ENCODE results near the gene CD81. TPM values are rescaled to one million over a fixed set of nuclear protein-coding genes. Genes with fewer than 3 reads are reported as not detected.

CD81 gene
- total RNA-seq, 4 donors from 2014 or later, result 54.5 to 87.0 (median 66.8) TPM

DNA sequence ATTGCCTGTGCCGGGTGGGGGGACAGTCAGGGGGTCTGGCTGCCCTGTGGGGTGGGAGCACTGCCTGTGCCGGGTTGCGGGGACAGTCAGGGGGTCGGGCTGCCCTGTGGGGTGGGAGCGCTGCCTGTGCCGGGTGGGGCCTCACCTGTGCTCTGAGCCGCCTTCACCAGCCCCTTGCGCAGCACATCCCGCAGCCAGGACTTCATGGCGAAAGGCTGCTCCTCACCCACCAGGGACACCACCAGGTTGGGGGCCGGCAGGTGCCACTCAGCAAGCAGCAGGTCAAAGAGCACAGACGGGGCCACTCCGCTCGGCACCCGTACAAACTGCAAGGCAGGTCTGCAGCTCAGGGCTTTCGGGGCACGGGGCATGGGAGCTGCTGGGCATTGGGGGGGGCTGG lies 44.9 kb downstream of the CD81 start:
- H3K4me1 ChIP-seq, result no peaks in the 10 kb centered on the region
- no peak overlapping the region for H3K4me3 ChIP-seq
- intact Hi-C loops (cut with DNase I; ENCODE audit: low total_unique reads), result no loop called here
- in situ Hi-C loops (cut with MboI; ENCODE audit: low sequenced_read_pairs in 4 of 4), result loop anchor here (10.0 to 25.0 kb wide), 6 partner anchors 107 to 473 kb away; no protein-coding TSS in a partner anchor
- no peak overlapping the region for H3K27ac ChIP-seq
- no peaks in the 10 kb centered on the region for H3K9me3 ChIP-seq
- no peak for DNase-seq
- H3K27me3 ChIP-seq, result no peaks in the 10 kb centered on the region
- ATAC-seq, result no peak
- H3K36me3 ChIP-seq, result no peaks in the 10 kb centered on the region
- no peak for TF ChIP-seq POLR2A (IDR thresholded peaks at IDR 0.05)
- no peak for TF ChIP-seq CTCF (IDR thresholded peaks at IDR 0.05 in 4 of 5, conservative IDR thresholded peaks at IDR 0.05 in 1 of 5)

DNA sequence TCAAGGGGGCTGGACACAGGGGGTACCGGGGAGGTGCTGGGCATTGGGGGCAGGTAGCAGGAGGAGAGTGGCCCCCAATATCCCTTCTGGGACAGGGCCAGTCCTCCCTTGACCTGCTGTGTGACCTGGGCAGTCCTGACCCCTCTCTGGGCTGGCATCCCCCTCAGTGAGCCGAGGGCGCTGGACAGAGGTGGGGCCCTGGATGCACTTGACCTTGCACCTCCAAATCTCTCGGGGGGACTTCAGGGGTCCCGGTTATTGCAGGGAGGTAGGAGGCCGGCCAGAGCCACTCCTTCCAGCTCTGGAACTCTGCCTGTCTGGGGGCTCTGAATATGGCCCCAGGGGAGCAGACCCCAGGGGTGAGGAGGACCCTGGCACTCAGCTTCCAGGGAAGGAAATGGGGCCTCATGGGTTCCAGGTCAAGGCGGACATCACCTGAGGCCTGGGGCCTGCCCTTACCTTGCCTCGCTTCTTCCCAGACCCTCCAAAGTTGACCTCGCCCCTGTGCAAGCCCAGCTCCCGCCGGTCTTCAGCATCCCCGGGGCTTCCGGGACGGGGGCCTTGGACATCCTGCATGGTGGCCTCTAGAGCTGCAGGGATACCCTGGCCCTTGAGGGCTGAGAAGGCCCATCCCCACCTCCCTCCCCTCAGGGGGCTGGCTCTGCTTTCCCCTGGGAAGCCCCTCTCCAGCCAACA lies 45.5 kb downstream of the CD81 start:
- in situ Hi-C loops (cut with MboI; ENCODE audit: low sequenced_read_pairs in 4 of 4), result loop anchor here (10.0 to 25.0 kb wide), 6 partner anchors 108 to 472 kb away; no protein-coding TSS in a partner anchor
- H3K36me3 ChIP-seq, result no peaks in the 10 kb centered on the region

DNA sequence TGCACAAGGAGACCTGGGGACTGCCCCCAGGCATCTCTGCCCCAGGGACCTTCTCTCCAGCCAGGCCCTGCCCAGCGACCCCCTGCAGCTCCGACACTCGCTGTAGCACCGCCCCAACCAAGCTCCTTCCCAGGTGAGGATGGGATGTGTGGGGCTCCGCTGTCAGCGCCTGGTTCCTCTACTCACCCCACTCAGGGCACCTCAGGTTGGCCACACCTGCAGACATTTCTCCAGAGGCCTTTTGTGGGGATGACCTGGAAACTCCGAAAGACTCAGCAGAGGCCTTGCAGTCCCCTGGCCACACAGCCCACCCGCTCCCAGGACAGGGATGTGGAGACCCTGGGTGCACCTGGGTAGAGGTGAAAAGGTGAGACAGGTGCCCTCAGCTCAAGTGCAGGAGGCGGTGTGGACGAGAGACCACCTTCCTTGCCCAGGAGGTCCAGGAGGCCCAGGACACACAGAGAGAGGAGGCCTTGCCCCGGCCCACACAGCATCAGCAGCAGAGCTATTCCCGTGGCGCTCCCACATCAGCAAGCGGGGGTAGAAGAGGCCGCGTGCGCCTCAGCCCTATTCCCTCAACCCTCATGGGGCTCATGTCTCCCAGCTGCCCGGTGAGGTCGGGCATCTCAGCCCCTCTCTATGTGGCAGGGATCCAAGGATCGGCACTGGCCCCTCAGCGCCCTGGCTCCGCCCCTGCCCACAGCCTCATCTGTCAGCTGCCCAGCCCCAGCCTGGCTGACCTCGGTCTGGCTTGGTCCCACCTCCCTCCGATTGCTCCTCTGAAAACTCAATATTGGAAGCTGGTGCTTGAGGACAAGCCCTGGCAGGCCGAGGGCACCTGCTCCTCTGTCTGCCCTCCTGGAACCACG lies 46.3 kb downstream of the CD81 start:
- DNase-seq (no peak), ATAC-seq (no peak)
- no peaks in the 10 kb centered on the region for H3K36me3 ChIP-seq
- intact Hi-C loops (cut with DNase I; ENCODE audit: low total_unique reads) (no loop called here), in situ Hi-C loops (cut with MboI; ENCODE audit: low sequenced_read_pairs in 4 of 4) (loop anchor here (10.0 to 25.0 kb wide), 6 partner anchors 109 to 471 kb away; no protein-coding TSS in a partner anchor)
- H3K27me3 ChIP-seq, result no peaks in the 10 kb centered on the region
- H3K4me1 ChIP-seq, result no peaks in the 10 kb centered on the region
- H3K4me3 ChIP-seq, result no peak overlapping the region
- H3K9me3 ChIP-seq, result no peaks in the 10 kb centered on the region
- TF ChIP-seq CTCF (IDR thresholded peaks at IDR 0.05 in 4 of 5, conservative IDR thresholded peaks at IDR 0.05 in 1 of 5), result no peak
- TF ChIP-seq POLR2A (IDR thresholded peaks at IDR 0.05), result no peak
- no peak overlapping the region for H3K27ac ChIP-seq

More for the DNA sequence above, 45.5 kb downstream of the CD81 start:
- H3K4me3 ChIP-seq, result no peak overlapping the region
- DNase-seq (no peak), ATAC-seq (no peak)
- H3K4me1 ChIP-seq, result no peaks in the 10 kb centered on the region
- TF ChIP-seq CTCF (IDR thresholded peaks at IDR 0.05 in 4 of 5, conservative IDR thresholded peaks at IDR 0.05 in 1 of 5), result no peak
- TF ChIP-seq POLR2A (IDR thresholded peaks at IDR 0.05), result no peak
- intact Hi-C loops (cut with DNase I; ENCODE audit: low total_unique reads), result no loop called here
- H3K27me3 ChIP-seq, result no peaks in the 10 kb centered on the region
- no peaks in the 10 kb centered on the region for H3K9me3 ChIP-seq
- H3K27ac ChIP-seq, result no peak overlapping the region

DNA sequence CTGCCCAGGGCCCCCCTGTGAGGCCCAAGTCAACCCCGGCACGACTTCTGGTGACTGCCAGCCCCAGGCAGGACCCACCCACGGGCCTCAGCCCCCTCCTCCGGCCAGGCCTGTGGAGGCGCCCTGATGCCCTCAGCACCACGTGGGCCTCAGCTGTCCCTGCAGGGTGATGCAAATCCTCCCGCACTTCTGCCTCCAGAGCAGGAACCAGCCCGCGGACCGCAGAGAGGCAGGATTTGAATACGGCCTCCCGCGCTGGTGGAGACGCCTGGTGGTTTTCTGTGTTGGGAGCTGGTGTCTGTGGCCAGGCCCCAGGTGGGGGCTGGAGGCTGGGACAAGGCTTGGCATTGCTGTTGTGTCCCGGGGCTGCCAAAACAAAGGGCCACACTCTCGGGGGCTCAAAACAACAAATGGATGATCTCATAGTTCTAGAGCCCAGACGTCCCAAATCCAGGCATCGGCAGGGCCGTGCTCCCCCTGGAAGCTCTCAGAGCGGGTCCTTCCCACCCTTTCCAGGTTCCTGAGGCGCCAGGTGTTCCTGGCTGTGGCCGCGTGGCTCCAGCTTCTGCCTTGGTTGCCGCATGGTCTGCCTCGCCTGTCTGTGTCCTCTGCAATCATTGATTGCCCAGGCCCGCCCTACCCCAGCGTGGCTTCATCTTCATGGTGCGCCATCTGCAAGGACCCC lies 47.8 kb downstream of the CD81 start:
- no peak overlapping the region for H3K27ac ChIP-seq
- in situ Hi-C loops (cut with MboI; ENCODE audit: low sequenced_read_pairs in 4 of 4), result loop anchor here (5.0 to 25.0 kb wide), 9 partner anchors 107 to 470 kb away; partner anchors contain the start of gene CDKN1C (in 1 of the 4)
- no peaks in the 10 kb centered on the region for H3K27me3 ChIP-seq

More for the DNA sequence above, 47.8 kb downstream of the CD81 start:
- DNase-seq (no peak), ATAC-seq (no peak)
- H3K4me1 ChIP-seq, result no peaks in the 10 kb centered on the region
- no peak for TF ChIP-seq POLR2A (IDR thresholded peaks at IDR 0.05)
- no peak for TF ChIP-seq CTCF (IDR thresholded peaks at IDR 0.05 in 4 of 5, conservative IDR thresholded peaks at IDR 0.05 in 1 of 5)
- H3K9me3 ChIP-seq, result no peaks in the 10 kb centered on the region
- no peak overlapping the region for H3K4me3 ChIP-seq
- no peaks in the 10 kb centered on the region for H3K36me3 ChIP-seq
- intact Hi-C loops (cut with DNase I; ENCODE audit: low total_unique reads), result no loop called here

Measured in gastrocnemius medialis (tissue), 4 donors.